Measurements from ENCODE around the gene IDH3B.
"Not testable (repeated sequence)": the region's sequence is repeated elsewhere in the genome, so short reads cannot be mapped to it uniquely, and the experiment has no call there.

The IDH3B gene

DNA sequence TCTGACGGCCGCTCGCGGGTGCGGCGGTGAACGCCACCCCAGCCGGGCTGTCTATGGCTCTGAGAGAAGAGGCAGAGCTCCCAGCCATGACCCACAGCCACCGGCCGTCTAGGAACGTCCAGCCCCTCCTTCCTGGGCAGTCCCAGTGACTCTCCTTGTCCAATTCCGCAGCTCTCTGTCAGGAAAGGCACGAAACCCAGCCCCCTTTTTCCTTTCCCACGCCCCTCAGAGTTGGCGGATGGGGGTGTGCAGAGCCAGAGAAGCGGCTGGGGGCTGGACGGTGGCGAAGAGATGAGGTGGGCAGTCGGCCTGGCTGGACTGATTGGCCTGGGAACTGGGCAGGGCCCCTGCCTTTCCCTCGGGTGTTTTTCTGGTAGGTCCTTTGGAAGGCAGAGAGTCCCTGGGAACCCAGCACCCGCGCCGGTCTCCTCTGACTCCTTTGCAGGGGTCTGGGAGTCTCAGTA, 30.0 kb upstream of the IDH3B start:
- no peak for DNase-seq

DNA sequence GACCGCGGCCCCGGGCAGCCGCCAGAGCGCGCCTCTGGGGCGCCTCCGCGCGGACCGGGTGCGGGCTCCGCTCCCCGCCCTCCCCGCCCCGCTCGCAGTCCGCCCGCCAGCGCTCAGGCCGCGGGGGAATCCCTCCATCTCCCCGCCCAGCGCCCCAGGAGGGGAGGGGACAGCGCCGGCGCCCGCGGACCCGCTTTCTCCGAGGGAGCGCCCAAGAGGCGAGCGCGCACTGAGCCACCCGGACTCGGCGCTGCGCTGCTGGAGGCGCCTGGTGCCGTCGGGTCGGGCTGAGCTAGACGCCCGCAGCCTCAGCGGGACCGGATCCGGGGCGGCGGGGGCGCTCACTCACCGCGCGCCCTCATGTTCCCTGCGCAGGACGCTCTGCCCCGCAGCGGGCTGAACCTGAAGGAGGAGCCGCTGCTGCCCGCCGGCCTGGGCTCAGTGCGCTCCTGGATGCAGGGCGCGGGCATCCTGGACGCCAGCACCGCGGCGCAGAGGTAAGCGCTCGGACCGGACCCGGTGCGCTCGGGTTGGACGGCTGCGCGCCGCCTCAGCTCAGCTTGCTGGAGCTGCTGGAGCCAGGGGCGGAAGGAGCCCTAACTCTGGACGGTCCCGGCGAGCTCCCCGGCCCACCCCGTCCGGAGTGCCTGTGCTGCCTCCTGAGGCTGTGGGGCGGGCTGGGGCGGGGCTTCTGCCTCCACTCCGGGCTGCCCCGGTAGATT, 29.4 kb upstream of the IDH3B start:
- peak; percentile 61 for DNase-seq

DNA sequence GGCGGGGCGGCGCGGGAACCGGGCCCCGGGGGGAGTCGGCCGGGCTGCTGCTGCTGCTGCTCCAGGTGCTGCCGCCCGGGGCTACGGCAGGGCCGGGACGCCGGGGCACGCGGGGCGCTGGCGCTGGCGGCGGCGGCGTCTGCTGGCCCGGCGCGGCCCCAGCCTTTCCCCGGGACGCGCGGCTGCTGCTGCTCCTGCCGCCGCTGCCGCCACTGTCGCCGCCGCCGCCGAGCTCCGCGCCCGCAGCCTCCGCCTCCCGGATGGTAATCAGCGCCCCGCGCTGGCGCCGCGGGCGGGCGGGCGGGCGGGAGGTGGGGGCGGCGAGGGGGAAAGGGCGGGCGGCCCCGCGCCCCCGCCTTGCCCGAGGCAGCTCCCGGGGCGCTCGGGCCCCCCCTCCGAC, 28.9 kb upstream of the IDH3B start:
- no peak for DNase-seq

DNA sequence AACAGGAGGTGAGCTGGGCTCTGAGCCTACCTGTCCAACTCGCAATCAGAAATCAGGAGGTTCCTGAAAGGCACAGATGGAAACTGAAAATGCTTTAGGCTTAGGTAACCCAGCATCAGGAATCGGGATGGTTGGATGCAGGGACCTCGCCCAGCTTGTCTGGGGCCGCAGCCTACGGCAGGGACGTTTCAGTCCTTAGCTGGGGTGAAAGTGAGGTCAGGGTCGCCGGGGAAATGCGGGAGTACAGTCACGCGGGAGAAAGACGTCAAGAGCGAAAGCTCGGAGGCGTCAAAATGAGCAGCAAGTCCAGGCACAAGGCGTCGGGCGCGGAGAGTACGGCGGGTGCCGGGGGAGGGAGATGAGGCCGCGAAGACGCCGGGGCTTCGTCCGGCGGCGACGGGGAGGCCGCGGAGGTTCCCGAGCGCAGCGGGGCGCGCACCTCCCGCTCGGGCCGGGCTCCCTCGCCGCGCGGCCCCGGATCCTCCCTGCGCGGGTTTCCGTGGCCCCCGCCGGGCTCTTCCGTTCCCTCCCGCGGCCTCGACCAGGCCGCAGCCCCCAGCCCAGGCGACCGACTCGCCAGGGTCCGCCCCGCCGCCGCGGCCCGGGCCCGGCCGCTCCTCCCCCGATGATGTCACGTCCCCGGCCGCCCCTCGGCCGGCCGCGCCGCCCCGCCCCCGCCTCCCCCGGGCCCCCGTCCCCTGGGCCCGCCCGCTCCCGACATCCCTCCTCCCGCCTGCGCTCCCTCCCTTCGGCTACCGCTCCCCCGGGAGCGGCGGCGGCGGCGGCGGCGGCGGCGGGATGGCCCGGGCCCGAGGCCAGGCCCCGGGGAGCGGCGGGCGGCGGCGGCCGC, 28.2 kb upstream of the IDH3B start, which contains the start of gene EBF4:
TSS of gene EBF4 (plus strand) at position 745 of the 850 bp plus-strand sequence. CDS start 866 bp downstream, outside the sequence.
- no peak for DNase-seq

DNA sequence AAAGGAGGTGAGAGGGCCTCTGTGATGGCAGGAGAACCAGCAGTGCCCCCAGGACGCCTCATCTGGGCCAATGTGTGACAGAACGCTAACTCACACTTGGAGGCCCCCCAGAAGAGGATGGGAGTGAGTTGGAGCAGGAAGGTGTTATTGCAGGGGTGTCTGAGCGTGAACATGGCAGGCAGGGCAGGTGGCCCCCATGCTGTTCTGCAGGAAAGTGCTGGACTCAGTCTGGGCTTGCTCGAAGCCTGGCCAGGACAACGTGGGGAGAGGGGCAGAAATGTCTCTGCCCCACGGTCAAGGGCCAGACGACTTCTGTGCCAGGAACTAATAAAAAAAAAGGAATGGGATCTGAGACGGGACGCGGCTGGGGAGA, 27.6 kb upstream of the IDH3B start:
- DNase-seq: no peak

DNA sequence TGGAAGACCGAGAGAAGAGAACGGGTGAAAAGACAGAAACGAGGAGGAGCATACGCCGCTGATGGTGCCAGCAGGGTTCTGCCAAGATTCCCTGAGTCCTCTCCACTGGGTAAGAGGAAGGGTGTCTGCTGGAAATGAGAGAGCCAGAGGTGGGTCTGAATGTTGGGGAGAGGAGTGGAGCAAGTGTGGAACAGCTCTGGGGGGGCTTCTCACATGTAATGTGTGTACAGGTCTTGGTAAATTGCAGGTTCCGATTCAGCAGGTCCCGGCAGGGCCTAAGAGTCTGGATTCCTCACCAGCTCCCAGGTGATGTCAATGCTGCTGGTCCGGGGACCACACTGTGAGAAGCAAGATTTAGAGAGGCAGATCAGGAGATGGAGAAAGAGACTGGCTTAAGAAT, 27.1 kb upstream of the IDH3B start:
- no peak for DNase-seq

DNA sequence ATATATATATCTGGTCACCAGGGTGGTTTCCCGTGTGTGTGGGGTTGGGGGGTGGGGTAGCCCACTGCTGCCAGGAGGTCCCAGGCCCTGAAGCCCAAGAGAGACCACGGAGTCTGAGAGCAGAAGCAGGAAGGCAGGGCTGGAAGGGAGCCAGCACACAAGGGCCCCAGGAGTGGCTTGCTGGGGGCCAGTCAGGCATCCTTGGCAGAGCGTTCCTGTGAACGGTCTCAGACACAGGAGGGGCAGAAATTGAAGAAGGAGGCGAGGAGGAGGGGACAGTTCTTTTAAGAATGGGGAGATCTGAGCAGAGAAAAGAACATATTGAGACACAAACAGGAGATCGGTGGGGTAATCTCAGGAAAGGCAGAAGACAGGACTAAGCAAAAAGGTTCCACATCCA, 26.7 kb upstream of the IDH3B start:
- no peak for DNase-seq

DNA sequence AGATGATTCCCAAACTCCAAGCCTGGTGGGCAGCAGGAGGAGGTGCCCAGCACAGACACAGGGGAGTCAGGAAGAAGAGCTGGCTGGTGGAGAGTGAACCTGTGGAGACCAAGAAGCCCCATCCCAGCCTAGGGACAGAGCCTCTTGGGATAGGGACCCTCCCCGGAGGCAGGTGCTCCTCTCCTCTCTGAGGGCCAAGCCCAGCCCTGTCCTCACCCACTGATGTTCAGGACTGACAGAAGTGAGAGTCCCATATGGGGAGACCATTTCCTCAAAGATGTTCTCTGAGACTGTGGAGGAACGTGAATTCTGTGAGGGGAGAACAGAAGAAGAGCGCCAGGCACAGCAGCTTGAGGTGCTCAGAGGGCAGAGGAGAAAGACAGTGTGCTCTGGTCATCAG, 26.2 kb upstream of the IDH3B start:
- no peak for DNase-seq

DNA sequence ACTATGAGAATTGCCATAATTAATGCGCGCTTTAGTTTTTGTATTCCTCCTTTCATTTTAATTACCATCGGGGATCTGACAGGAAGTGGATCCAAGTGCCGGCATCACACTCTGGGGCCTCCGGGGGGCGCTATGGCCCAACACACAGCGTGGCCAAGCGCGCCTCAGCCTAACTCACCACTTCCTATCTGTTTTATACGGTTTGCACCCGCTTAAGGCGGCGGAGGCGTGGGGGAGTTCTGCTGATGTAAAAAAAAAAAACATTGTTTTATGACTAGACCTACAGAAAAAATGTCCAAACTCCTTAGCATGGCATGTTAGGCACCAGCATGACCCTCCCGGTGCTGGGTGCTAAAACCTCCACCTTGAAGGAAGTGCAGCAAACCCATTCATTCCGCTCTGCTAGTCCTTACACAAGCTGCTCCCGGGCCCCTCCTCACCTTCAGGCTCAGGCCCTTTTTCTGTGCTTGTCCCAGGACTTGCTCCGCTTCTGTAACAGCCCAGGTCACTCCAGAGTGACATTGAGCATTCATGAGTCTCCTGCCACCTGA, 24.1 kb upstream of the IDH3B start:
- DNase-seq: peak; percentile 85

DNA sequence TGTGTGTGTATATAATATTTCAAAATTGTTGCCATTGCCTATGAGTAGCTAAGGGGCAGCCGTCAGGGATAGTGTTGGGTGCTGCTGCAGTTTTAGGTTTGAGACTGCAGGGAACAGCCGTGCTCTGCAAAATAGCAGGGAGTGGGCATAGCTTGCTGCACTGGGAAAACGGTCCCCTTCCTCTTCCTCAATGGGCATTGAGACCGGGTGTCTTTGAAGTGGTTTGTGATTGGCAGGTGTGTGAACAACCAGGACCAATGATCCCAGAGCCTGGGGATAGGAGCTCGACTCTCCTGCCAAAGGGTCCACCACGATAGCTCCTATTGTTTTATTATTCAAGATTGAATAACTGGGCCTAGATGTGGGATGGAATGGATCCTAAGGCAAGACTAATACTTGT, 23.5 kb upstream of the IDH3B start:
- no peak for DNase-seq

DNA sequence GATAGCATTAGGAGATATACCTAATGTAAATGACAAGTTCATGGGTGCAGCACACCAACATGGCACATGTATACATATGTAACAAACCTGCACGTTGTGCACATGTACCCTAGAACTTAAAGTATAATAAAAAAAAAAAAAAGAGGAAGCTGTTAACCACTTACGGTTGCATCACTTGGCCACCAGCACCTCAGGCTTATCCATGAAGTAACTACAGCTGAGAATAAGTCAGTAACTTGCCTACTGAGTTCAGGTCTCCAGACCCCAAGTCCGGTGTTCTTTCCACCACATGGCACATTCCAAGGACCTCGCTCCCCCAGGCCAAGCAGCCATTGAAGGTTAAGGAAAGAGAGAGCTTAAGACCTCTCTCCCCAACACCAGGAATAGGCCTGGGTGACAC, 20.8 kb upstream of the IDH3B start:
- not testable (repeated sequence) for DNase-seq

DNA sequence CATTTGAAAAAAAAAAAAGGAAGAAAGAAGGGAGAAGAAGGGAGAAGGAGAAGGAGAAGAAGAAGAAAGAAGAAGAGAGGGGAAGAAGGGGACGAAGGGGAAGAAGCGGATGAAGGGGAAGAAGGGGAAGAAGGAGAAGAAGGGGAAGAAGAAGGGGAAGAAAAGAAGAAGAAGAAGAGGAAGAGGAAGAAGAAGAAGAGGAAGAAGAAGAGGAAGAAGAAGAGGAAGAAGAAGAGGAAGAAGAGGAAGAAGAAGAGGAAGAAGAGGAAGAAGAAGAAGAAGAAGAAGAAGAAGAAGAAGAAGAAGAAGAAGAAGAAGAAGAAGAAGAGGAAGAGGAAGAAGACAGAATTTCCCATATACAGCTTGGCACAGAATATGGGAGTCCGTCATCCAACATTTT, 18.0 kb upstream of the IDH3B start:
- DNase-seq: not testable (repeated sequence)

DNA sequence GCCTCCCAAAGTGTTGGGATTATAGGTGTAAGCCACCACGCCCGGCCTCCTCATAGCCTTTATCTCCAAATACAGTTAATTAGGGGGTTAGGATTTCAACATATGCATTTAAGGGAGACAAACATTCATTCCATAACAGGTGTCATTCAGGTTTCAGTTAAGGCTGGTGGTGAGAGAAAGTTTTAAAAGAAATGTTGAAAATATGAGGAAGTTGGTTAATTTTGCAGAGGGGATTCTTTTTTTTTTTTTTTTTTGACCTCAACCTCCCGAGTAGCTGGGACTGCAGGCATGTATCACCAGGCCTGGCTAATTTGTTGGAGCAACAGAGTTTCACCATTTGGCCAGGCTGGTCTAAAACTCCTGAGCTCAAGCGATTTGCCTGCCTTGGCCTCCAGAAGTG, 16.0 kb upstream of the IDH3B start:
- DNase-seq: no peak

DNA sequence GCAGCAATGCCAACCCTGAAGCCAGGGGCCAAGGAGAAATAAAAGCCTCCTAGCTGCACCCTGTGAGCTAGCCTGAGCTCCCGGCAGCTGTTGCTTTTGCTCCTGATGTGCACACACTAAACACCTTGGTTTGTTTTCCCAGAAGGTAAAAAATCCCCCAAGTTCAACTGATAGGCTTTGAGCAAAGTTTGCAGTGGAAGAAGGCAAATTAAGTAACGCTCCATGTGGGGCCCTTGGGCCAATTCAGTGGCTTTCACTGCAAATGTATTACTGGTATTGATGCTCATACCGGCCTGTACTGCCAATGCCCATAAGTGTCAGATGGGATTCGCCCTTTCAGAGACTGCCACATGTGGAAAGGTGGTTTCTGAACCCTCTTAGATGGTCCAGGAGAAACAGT, 9.4 kb upstream of the IDH3B start:
- no peak for DNase-seq

DNA sequence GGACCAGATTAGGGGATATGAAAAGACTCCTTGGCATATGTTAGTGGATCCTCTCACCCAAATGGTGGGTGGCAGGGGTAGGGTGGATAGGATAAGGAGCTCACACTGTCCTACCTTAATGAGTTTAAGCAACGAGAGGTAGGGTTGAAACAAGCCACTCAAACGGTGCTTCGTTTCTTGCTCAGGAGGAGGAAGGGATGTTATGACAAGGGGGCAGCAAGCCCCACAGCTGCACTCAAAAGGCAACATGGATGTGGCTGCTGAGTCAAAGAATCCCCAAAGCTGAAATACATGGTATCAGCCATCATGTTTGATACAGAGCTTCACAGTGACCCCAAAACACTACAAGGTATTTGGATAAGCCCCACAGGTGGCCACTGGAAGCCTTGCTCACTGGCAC, 8.4 kb upstream of the IDH3B start:
- DNase-seq: no peak

DNA sequence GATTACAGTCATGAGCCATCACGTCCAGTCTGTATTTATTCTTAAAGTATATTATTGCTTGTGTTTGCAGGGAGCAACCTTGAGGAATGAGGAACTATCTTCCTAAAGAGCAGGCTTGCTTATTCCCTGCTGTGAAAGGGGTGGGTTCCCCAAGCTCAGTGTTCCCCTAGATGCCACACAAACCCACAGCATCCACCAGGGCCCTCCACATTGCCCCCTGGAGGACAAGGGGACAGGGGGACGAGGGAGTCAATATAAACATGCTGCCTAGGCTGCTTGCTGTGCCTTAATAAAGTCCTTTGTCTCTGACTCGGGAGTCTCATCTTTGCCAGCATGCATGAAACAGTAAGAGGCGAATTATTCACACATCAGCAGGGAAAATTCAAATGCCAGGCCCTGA, 8.0 kb upstream of the IDH3B start:
- no peak for DNase-seq

DNA sequence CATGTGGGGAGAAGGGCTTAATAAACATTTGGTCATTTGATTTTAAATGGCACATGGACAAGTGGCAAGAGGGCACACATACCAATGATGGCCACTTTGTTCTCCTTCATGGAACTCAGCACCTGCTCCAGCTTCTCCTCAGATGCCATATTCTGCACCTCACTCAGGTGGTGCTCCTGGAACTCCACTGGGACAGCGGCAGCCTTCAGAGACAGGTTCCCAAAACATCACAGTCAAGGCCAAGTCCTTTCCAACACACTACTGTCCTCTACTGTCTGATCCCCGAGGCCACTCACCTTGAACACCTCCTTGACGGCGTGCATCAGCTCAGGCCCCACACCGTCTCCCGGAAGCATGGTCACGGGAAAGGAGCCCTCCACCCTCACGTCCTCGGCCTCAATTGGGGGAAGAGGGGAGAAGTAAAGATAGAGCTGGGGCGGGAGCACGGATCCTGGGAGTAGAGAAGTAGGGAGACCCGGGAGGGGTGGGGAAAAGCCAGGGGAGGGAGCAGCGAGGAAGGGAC, 591 bp downstream of the IDH3B start:
- DNase-seq: no peak

DNA sequence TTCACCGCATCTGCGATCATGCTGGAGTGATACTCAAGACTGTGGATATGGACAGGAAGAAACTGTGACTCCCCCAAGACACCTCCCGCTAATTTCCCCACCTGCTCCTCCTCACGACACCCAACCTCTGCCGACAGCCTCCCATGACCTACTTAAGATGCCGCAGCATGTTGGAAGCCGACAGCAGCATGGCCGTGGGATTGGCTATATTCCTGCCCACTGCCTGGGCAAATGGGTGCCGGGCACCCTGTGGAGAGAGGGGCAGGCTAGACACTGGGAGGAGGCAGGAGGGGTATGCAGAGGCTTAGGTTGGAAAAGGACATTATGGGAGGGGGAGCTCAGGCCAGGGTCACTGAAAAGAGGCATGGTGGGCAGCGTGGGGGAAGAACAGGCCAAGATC, 4.5 kb downstream of the IDH3B start:
- DNase-seq: no peak

DNA sequence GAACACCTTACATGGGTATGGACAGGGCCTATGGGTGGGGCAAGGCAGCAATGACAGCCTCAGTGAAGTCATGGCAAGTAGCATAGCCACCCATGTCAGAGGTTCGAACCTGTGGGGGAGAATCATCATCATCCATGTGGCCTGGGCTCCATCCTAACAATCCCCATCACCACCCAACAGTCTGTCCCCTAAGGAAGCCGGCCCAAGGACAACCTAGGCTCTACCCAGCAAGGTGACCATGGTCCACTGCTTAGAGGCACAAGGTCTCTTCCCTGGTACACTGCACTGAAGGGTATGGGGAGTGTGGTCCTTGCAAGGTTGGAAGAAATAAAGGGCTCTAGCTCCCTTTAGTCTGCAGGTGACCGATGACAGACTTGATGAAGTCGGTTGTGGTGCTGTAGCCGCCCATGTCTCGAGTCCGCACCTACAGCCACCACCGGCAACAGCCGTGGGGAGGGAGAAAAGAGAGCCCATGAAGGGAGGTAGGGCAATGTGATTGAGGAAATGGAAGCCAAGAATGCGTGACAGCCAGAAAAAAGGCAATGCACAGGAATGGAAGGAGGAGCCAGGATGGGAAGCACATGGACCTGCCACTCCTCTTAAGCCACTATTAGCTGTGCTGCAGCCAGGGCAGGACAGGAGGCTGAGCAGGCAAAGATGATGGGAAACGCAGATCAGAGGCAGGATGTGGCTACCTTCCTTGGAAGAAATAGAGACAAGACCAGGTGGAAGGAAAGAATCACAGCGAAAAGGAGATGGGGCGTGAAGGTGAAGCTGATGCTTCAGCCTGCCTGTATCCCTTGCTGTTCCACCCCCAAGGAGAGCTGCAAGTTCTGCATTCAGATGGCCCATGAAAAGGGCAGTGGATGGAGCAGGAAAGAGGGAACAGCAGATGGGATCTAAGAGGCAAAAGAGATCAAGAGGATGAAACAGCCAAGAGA, 5.3 kb downstream of the IDH3B start:
- peak; percentile 50 for DNase-seq

DNA sequence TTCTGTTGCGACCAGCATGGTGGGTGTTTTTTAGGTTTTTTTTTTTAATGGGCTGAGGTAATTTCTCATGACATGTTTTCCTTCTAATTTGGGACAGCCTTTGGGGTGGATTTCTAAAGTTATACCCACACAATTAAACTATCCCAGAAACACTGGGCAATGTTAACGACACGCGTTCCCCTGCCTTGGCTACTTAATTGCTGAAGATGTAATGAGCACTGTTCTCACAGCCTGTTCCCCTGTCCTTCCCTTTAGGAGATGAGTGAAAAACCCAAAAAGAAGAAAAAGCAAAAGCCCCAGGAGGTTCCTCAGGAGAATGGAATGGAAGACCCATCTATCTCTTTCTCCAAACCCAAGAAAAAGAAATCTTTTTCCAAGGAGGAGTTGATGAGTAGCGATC, 6.3 kb downstream of the IDH3B start:
- DNase-seq: no peak

DNA sequence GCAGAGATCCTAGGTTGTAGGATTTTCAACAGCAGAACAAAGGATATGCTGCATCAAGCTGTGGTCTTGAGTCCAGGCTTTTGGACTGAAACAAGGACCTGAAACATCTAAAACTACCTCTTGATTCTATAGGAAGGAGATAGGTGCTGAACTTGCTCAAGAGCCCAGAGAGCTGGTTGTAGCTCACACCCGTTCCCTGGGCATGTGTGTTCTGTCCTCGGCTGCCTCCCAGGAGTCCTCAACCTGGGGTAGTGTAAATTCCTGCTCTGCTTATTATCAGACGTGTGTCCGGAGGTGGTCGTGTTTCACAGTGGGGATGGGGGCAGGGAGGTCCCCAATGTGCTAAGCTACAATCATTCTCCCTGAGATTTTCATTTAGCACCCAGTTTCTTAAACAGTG, 6.8 kb downstream of the IDH3B start:
- DNase-seq: no peak

DNA sequence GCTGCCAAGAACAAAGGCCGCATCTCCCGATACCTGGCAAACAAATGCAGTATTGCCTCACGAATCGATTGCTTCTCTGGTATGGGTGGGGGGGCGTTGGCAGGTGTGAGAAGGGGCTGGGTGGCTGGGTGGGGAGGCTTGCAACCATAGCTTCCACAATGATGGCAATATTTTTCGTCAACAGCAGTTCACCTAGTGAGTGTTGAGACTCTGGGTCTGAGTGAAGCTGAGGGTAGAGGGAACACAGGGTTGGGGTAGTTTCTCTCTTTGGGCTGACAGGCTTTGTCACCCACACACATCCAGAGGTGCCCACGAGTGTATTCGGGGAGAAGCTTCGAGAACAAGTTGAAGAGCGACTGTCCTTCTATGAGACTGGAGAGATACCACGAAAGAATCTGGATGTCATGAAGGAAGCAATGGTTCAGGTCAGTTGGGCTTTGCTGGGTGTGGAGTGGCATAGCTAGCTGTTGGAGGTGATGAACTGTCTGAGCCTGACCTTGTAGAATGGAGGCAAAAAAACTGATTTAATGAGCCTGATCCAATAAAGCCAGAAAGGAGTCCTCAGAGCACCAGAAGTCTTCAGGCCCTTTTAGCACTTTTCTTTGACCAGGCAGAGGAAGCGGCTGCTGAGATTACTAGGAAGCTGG, 7.4 kb downstream of the IDH3B start:
- no peak for DNase-seq

All from stimulated activated CD8-positive, alpha-beta memory T cell treated with anti-CD3 and anti-CD28 coated beads, Interleukin-4, amount 100 ng/mL, for 48 hours (primary cell).